ENCODE results near the gene POLR3K.
"Not testable (repeated sequence)": the region's sequence is repeated elsewhere in the genome, so short reads cannot be mapped to it uniquely, and the experiment has no call there.

POLR3K gene

DNA sequence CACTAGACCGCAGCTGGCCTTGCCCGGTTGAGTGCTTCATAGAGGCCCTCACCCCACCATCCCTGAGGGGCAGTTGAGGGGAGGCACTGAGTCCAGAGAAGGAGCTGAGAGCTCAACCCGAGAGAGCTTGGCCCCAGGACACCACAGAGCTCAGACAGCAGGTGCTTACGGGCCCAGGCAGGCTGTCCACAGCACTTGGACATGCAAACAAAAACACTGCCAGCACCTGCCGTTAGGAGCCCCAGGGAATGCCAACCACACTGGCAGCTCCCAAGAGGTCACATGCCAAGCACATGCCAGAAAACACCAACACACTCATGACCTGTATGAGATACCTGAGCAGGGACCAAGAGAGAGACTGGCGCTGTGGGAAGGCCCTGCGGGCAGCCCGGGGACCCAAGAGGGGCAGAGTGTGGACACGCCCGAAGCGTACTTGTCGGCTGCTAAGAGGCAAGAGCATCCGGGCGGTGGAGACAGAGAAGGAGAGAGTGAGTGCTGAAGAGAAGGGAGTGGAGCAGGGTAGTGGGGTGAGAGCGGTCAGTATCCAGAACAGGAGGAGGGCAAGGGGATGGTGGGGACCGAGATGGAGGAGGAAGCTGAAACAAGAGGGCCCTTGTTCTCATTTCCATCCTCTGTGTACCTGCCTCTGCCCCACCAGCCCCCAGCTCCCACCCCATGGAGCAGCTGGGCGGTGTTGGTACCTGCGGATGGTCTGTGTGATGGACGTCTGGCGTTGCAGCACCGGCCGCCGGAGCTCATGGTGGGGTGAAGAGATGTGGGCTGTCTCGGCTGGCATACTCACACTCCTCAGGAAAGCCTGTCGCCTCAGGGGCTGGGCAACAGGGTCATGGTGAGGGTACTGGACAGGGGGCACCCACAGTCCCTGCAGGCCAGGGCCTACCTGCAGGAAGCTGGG is 10.8 kb upstream of the POLR3K start:
- DNase-seq (ENCODE audit: low read depth in 2 of 2), result no peak

- DNase-seq (ENCODE audit: low read depth in 2 of 2), result no peak
Measured at GRCh38 chr16:63466-63865, 10.1 kb upstream of the POLR3K start.

DNA sequence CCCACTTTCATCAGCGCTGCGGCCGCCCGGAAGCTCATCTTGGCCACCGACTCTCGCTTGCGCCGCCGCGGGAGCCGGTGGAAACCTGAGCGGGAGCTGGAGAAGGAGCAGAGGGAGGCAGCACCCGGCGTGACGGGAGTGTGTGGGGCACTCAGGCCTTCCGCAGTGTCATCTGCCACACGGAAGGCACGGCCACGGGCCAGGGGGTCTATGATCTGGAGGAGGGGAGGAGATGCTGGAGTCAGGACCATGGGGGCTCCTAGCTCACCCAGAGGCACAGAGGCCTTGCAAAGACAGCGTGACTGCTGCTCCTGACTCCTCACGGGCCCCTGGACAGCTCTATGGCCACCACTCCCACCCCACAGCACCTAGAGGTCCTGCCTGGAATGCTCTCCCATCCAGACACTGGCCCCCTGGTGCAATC is 9.6 kb upstream of the POLR3K start:
- DNase-seq (ENCODE audit: low read depth in 2 of 2), result no peak

- no peak for DNase-seq (ENCODE audit: low read depth in 2 of 2)
Measured at GRCh38 chr16:62283-62967, 9.0 kb upstream of the POLR3K start.

DNA sequence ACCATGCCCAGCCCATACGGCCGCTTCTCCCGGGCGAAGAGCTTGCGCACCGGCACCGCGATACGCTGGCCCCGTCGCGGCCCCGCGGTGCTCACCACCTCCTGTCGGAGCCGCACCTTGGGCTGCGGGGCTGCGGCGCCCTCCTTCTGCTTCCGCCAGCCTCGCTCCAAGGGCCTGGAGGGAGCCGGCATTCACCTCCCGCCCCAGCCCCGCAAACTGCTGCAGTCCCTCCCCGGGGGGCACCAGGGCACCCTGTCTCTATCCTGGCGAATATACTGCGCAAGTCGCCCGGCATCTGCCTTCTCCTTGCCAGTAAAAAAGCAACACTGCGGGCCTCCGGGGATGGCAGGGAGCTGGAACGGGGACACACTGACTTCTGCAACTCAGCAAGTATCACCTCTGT is 8.5 kb upstream of the POLR3K start:
- DNase-seq (ENCODE audit: low read depth in 2 of 2), result no peak

- DNase-seq (ENCODE audit: low read depth in 2 of 2), result no peak
Measured at GRCh38 chr16:60929-61878, 7.8 kb upstream of the POLR3K start.

GRCh38 chr16:60166-60565 is 6.8 kb upstream of the POLR3K start:
- DNase-seq (ENCODE audit: low read depth in 2 of 2), result no peak

DNA sequence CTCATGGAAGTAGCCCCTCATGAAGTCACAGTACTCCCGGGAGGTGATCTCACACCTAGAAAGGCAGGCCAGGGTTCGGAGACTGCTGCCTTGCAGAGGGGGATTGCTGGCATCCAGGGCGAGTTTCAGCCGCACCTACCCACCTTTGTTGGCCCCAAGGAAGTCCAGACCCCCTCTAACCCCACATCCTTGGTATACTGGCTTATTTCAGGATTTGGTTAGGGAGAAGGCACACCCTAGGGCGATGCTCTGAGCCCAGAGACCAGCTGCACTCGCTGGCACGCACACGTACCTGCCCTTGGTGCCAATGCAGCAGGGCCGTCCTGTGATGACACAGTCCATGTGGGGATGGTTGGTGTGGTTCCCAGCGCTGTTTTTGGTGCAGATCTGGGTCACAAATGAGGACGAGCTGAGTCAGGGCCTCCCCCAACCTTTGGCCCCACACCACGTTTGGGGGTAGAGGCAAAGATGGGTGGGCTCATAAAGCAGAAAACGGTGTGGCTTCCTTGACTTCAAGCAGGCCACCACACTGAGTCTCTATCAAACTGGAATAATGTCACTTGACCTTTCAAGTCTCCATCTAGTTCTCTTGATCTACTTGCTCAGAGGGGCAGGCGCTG is 6.1 kb upstream of the POLR3K start:
- DNase-seq (ENCODE audit: low read depth in 2 of 2), result no peak

- no peak for DNase-seq (ENCODE audit: low read depth in 2 of 2)
Measured at GRCh38 chr16:58491-59439, 5.4 kb upstream of the POLR3K start.

- no peak for DNase-seq (ENCODE audit: low read depth in 2 of 2)
Measured at GRCh38 chr16:57711-58110, 4.3 kb upstream of the POLR3K start.

GRCh38 chr16:56231-56927 is 3.0 kb upstream of the POLR3K start:
- no peak for DNase-seq (ENCODE audit: low read depth in 2 of 2)

- no peak for DNase-seq (ENCODE audit: low read depth in 2 of 2)
Measured at GRCh38 chr16:55571-56136, 2.2 kb upstream of the POLR3K start.

GRCh38 chr16:54237-54581 is 801 bp upstream of the POLR3K start:
- no peak for DNase-seq (ENCODE audit: low read depth in 2 of 2)

DNA sequence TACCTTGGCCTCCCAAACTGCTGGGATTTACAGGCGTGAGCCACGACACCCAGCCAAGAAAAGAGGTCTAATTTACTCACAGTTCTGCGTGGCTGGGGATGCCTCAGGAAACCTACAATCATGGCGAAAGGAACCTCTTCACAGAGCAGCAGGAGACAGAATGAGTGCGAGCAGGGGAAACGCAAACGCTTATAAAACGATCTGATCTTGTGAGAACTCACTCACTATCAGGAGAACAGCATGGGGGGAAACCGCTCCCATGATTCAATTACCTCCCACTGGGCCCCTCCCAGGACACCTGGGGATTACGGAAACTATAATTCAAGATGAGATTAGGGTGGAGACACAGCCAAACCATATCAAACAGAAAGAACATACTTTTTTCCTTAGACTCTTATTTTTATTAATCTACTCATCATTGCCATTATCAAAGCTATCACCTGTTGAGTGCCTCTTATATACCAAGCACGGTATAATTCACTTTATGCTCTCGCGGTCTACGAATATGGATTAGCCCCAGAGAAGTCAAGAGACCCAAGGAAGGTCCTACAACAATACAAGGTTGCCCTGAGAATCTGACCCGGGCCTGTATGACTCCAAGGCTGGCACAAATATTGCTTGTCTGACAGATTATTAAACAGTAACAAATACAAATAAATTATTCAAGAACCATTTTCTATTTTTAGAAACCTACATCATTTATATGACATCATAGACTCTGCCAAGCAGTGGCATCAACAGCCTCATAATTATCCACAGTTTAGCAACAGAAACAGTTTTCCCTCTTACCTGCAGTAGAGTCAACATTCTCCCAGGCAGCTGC is 2.4 kb downstream of the POLR3K start:
- no peak for DNase-seq (ENCODE audit: low read depth in 2 of 2)

DNA sequence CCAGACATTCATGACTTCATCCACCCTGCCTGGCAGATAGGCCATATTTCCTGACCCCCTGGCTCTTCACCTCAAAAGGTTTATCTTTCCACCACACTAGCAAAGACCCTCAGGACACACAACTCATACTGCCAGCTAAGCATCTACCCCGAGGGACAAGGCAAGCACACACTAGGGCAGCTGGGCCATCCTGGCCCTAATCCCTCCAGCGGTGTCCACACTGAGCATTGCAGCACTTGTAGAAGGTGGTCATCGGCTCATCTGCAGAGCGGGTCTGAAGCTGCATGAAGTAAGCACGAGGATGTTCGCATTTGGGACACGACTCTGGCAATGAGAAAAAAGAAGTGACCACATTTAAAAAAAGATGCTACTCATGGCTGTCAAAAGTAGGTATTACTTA is 6.2 kb downstream of the POLR3K start:
- DNase-seq (ENCODE audit: low read depth in 2 of 2), result no peak

- DNase-seq (ENCODE audit: low read depth in 2 of 2), result not testable (repeated sequence)
Measured at GRCh38 chr16:46510-46909, 6.9 kb downstream of the POLR3K start.

- DNase-seq (ENCODE audit: low read depth in 2 of 2), result no peak
Measured at GRCh38 chr16:45454-45853, 8.0 kb downstream of the POLR3K start.

- no peak for DNase-seq (ENCODE audit: low read depth in 2 of 2)
Measured at GRCh38 chr16:44655-45054, 8.8 kb downstream of the POLR3K start.

DNA sequence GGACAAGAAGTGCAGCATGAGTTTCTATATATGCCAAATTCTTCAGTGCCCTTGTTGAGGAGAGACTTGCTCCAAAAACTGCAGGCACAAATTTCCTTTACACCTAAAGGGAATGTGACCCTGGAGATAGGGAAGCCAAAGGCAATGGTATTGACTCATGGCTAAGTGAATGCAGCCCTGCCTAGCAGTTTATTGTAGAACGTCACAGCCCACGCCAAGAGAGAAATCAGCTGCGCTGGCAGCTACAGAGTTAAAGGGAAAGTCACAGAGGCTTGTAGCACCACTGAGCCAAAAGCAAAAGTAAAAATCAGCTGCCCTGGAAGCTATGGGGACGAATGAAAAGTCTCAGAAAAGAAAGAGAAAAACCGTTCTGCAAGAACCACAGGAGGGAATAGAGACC is 10.1 kb downstream of the POLR3K start:
- no peak for DNase-seq (ENCODE audit: low read depth in 2 of 2)

Measured in stimulated activated CD8-positive, alpha-beta memory T cell treated with anti-CD3 and anti-CD28 coated beads, Interleukin-7, amount 100 ng/mL, for 4 hours (primary cell).